Activated T-cell treated with anti-CD3 and anti-CD28 coated beads for 4 hours (primary cell): Measurements from ENCODE around the gene OR10H5.

Experiments
- DNase-seq: peaks from one replicate; pipeline ENCODE4 v3.0.0-alpha.2; 2020

The OR10H5 gene

GRCh38 chr19:15850385-15850784 lies 62.9 kb downstream of the OR10H5 start:
- DNase-seq: no peak
